Vagina (tissue), 2 donors: Measurements from ENCODE around the gene ADM5.

ENCODE experiments used
- CTCF ChIP-seq, 3 experiments: fragments of 450-650 bp in 2 of 3; fragments of 200-600 bp in 1 of 3; sonication (generic) in 1 of 3; IDR thresholded peaks; one replicate each; pipeline ENCODE4 v1.5.1; 2017 to 2019; ENCODE audit warnings: antibody characterized with exemption in 3 of 3, mild to moderate bottlenecking in 2 of 3, moderate library complexity in 2 of 3
- POLR2A ChIP-seq, 2 donors: fragments of 450-650 bp; IDR thresholded peaks; one replicate each; pipeline ENCODE4 v1.6.1; 2017; ENCODE audit warnings: antibody characterized with exemption in 2 of 2, mild to moderate bottlenecking in 2 of 2, moderate library complexity in 2 of 2
- POLR2AphosphoS5 ChIP-seq, 2 donors: sonication (generic); formaldehyde crosslinking; IDR thresholded peaks; one replicate each; pipeline ENCODE4 v1.9.0; 2017; ENCODE audit warnings: antibody characterized with exemption in 2 of 2, mild to moderate bottlenecking in 2 of 2, low read depth in 1 of 2; ENCODE audit not compliant: insufficient read depth in 1 of 2

DNA sequence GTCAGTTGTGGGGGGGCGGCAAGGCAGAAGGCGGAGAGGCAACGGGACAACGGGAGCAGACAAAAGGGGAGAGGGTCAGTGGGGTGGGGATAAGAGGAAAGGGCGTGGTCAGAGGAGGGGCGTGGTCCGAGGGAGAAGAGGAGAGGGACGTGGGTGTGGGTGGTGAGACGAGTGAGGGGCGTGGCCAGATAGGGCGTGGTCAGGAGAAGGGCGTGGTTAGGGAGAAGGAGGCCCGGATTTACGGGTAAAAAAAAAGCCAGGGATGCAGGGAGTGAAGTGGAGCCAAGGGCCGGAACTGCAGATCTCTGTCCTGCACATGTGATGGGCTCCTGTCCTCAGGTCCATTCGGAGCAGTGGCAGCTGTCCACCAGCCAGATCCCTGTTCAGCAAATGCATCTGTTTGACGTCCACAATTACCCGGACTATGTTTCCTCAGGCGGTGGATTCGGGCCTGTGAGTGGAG, 23.0 kb downstream of the ADM5 start:
- TF ChIP-seq CTCF (IDR thresholded peaks at IDR 0.05): no peak
- no peak for TF ChIP-seq POLR2AphosphoS5 (IDR thresholded peaks at IDR 0.05; ENCODE audit: insufficient read depth in 1 of 2, low read depth in 1 of 2)
- TF ChIP-seq POLR2A (IDR thresholded peaks at IDR 0.05): no peak
